Measurements from ENCODE around the gene ADAM30. TPM values are rescaled to one million over a fixed set of nuclear protein-coding genes. Genes with fewer than 3 reads are reported as not detected.

The ADAM30 gene
- total RNA-seq, 4 donors from 2014 or later = not detected

DNA sequence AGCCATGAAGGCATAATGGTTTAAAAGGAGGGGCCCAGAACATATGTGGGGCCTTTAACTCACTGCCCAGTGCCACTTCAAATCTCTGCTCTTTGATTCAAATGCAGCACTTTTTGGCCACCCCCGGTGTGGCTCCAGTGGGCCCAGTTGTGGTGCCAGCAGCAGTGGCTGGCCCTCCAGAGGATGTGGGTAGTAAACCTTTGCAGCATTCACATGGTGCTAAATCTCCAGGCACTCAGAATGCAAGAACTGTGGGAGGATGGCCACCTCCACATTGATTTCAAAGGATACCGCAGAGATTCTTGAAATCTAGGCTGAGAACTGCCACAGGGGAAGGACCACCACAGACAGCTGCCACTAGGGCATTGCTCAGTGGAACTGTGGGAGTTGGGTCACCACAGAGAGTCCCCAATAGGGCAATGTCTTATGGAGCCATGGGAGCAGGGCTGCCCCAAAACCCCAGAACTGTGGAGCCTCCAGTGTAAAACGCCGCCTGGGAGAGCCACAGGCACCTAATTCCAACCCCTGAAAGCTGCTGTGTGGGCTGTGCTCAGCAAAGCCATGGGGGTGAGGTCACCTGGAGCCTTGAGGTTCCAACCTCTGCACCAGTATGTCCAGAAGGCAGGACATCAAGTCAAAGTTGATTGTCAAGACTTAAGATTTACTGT lies 6.6 kb upstream of the ADAM30 start:
- Histone ChIP-seq H3K36me3 (no peaks in the 10 kb centered on the region), H3K27ac (no peak overlapping the region), H3K9me3 (no peaks in the 10 kb centered on the region), H3K27me3 (peaks cover 0 to 12% (median 0%) of the 10 kb centered on the region in 4 donors), H3K4me1 (no peaks in the 10 kb centered on the region), H3K4me3 (no peak overlapping the region)
- intact Hi-C loops (cut with DNase I) = no loop called here
- DNase-seq = no peak
- TF ChIP-seq POLR2A (IDR thresholded peaks at IDR 0.05) = no peak
- TF ChIP-seq, protein P1, sequence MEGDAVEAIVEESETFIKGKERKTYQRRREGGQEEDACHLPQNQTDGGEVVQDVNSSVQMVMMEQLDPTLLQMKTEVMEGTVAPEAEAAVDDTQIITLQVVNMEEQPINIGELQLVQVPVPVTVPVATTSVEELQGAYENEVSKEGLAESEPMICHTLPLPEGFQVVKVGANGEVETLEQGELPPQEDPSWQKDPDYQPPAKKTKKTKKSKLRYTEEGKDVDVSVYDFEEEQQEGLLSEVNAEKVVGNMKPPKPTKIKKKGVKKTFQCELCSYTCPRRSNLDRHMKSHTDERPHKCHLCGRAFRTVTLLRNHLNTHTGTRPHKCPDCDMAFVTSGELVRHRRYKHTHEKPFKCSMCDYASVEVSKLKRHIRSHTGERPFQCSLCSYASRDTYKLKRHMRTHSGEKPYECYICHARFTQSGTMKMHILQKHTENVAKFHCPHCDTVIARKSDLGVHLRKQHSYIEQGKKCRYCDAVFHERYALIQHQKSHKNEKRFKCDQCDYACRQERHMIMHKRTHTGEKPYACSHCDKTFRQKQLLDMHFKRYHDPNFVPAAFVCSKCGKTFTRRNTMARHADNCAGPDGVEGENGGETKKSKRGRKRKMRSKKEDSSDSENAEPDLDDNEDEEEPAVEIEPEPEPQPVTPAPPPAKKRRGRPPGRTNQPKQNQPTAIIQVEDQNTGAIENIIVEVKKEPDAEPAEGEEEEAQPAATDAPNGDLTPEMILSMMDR (IDR thresholded peaks at IDR 0.05) = no peak
- 85 to 100% methylated on average over 2 of the region's 4 CpGs for WGBS, 2 donors

DNA sequence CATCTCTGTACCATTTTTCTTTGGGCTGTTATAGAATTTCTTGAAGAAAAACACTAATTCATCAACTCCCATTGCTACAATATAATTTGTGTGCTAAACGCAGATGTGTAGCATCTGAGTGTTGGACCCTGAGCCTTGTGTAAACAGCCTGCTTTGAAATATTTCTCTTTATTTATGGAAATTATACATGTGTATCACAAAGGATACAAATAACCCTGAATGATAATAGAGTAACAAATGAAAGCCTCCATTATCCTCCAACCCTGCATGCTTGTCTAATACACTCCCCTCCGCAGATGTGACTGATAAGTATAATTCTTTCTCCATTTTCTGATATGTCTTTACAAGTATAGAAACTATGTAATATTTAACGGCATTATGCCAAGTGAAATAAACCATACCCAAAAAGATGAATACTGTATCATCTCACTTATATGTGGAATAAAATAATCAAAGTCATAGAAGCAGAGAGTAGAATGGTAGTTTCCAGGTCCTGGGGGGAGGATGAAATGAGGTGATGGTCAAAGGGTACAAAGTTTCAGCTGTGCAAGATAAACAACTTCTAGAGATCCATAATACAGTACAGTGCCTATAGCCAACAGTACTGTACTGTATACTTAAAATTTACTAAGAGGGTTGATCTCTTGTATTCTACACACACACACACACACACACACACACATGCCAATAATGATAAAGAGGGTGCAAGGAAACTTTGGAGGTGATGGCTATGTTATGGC lies 2.8 kb upstream of the ADAM30 start:
- WGBS, 2 donors = 63 to 66% methylated on average over 3 of the region's 3 CpGs
- intact Hi-C loops (cut with DNase I) = no loop called here
- no peaks in the 10 kb centered on the region for H3K36me3 ChIP-seq
- no peak overlapping the region for H3K4me3 ChIP-seq
- H3K4me1 ChIP-seq = no peaks in the 10 kb centered on the region
- H3K27ac ChIP-seq = no peak overlapping the region
- H3K9me3 ChIP-seq = no peaks in the 10 kb centered on the region
- H3K27me3 ChIP-seq = peaks cover 0 to 45% (median 0%) of the 10 kb centered on the region in 4 donors
- no peak for DNase-seq
- TF ChIP-seq, protein P1 (IDR thresholded peaks at IDR 0.05) = no peak
- no peak for TF ChIP-seq POLR2A (IDR thresholded peaks at IDR 0.05)

DNA sequence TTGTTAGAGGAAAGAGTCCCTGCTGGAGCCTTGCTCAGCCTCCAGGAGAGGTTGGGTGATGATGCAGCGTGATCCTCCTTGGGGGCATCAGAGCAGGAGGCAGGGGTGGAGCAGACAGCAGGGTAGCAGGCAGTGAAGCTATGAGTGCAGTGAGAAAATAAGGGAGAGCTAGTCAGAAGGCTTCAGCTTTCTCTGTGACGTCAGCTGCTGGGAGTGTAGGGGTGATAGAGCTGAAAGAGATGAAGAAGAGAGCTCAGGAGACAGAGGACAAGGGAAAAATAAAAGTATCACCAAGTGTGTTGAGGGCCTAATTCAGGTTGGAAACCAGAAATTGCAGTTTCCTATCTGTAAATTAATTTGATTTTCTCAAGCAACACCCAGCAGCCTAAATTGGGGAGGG lies 2.2 kb upstream of the ADAM30 start:
- no peaks in the 10 kb centered on the region for H3K9me3 ChIP-seq

DNA sequence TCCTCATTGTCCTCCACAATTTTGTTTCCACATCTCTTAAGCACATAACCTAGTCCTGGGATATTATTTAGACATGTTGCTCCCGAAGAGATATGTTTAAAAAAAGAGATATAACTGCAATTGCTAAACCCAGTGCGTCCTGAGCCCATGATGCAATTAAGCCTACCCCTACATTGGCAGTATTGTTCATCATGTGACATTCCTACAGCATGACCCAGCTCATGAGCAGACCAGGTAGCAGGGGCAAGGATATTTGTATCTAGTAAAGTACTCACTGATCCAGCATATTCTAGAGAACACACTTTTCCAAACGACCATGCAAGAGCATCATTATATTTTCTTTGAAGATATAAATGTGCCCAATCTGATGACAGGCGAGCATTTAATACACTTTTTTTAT lies 1.2 kb downstream of the ADAM30 start:
- TF ChIP-seq, protein P1 (IDR thresholded peaks at IDR 0.05) = no peak
- no peak for TF ChIP-seq POLR2A (IDR thresholded peaks at IDR 0.05)

More for the DNA sequence above, 2.2 kb upstream of the ADAM30 start:
- no peak for DNase-seq
- no peak for TF ChIP-seq POLR2A (IDR thresholded peaks at IDR 0.05)
- TF ChIP-seq, protein P1 (IDR thresholded peaks at IDR 0.05) = no peak
- Histone ChIP-seq H3K27ac (no peak overlapping the region), H3K36me3 (no peaks in the 10 kb centered on the region), H3K27me3 (peaks cover 0 to 45% (median 0%) of the 10 kb centered on the region in 4 donors), H3K4me3 (no peak overlapping the region), H3K4me1 (no peaks in the 10 kb centered on the region)
- intact Hi-C loops (cut with DNase I) = no loop called here
- 75 to 77% methylated on average over 2 of the region's 2 CpGs for WGBS, 2 donors

More for the DNA sequence above, 1.2 kb downstream of the ADAM30 start:
- Histone ChIP-seq H3K4me3 (no peak overlapping the region), H3K36me3 (no peaks in the 10 kb centered on the region), H3K27ac (no peak overlapping the region), H3K9me3 (no peaks in the 10 kb centered on the region), H3K4me1 (no peaks in the 10 kb centered on the region), H3K27me3 (peaks cover 0 to 43% (median 0%) of the 10 kb centered on the region in 4 donors)
- intact Hi-C loops (cut with DNase I) = no loop called here
- 77 to 78% methylated on average over 4 of the region's 4 CpGs for WGBS, 2 donors
- no peak for DNase-seq
